ENCODE results near the gene ATOSB.

ATOSB gene

GRCh38 chr9:35108946-35109575 lies 6.6 kb downstream of the ATOSB start:
- TF ChIP-seq YY1 (IDR thresholded peaks at IDR 0.05; ENCODE audit: low read depth) (no peak), CEBPB (IDR thresholded peaks at IDR 0.05) (no peak), TEAD4 (IDR thresholded peaks at IDR 0.05) (no peak), EGR1 (IDR thresholded peaks at IDR 0.05) (no peak), TCF12 (IDR thresholded peaks at IDR 0.05; ENCODE audit: low read depth) (no peak), RAD21 (IDR thresholded peaks at IDR 0.05; ENCODE audit: low read depth) (no peak), CREB1 (IDR thresholded peaks at IDR 0.05; ENCODE audit: low read depth) (no peak), USF1 (IDR thresholded peaks at IDR 0.05) (no peak), TAF1 (IDR thresholded peaks at IDR 0.05; ENCODE audit: low read depth) (no peak), FOXM1 (IDR thresholded peaks at IDR 0.05; ENCODE audit: borderline replicate concordance, low read depth) (no peak), MAX (IDR thresholded peaks at IDR 0.05) (no peak)
- TF ChIP-seq, protein P1, sequence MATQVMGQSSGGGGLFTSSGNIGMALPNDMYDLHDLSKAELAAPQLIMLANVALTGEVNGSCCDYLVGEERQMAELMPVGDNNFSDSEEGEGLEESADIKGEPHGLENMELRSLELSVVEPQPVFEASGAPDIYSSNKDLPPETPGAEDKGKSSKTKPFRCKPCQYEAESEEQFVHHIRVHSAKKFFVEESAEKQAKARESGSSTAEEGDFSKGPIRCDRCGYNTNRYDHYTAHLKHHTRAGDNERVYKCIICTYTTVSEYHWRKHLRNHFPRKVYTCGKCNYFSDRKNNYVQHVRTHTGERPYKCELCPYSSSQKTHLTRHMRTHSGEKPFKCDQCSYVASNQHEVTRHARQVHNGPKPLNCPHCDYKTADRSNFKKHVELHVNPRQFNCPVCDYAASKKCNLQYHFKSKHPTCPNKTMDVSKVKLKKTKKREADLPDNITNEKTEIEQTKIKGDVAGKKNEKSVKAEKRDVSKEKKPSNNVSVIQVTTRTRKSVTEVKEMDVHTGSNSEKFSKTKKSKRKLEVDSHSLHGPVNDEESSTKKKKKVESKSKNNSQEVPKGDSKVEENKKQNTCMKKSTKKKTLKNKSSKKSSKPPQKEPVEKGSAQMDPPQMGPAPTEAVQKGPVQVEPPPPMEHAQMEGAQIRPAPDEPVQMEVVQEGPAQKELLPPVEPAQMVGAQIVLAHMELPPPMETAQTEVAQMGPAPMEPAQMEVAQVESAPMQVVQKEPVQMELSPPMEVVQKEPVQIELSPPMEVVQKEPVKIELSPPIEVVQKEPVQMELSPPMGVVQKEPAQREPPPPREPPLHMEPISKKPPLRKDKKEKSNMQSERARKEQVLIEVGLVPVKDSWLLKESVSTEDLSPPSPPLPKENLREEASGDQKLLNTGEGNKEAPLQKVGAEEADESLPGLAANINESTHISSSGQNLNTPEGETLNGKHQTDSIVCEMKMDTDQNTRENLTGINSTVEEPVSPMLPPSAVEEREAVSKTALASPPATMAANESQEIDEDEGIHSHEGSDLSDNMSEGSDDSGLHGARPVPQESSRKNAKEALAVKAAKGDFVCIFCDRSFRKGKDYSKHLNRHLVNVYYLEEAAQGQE (IDR thresholded peaks at IDR 0.05; ENCODE audit: low read depth) = no peak

DNA sequence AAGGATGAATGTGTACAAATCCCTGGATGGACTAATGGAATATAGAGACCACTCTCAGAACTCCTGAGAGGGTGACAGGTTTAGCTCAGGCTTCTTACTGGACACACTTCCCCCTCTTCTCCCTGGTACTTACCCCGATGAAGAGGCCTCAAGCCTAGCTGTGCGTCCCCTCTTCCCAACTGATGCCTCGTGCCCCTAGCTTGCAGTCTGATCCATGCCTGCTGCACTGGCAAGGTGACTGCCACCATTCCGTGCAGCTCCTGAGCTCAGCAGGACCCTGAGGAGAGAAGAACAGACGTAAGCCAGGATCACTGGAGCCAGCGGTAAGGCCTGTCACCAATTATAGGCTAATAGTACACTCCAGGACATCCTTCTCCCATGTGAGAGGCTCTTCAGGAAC lies 7.2 kb downstream of the ATOSB start:
- TF ChIP-seq CREB1 (IDR thresholded peaks at IDR 0.05; ENCODE audit: low read depth) = no peak
- TF ChIP-seq TAF1 (IDR thresholded peaks at IDR 0.05; ENCODE audit: low read depth) = no peak
- TF ChIP-seq TCF12 (IDR thresholded peaks at IDR 0.05; ENCODE audit: low read depth) = no peak
- no peak for TF ChIP-seq YY1 (IDR thresholded peaks at IDR 0.05; ENCODE audit: low read depth)
- no peak for TF ChIP-seq RAD21 (IDR thresholded peaks at IDR 0.05; ENCODE audit: low read depth)
- no peak for TF ChIP-seq EGR1 (IDR thresholded peaks at IDR 0.05)
- no peak for TF ChIP-seq FOXM1 (IDR thresholded peaks at IDR 0.05; ENCODE audit: borderline replicate concordance, low read depth)
- TF ChIP-seq, protein P1 (IDR thresholded peaks at IDR 0.05; ENCODE audit: low read depth) = no peak
- no peak for TF ChIP-seq CEBPB (IDR thresholded peaks at IDR 0.05)
- no peak for TF ChIP-seq NFIC (IDR thresholded peaks at IDR 0.05)
- TF ChIP-seq MAX (IDR thresholded peaks at IDR 0.05) = no peak
- TF ChIP-seq ZBTB7A (IDR thresholded peaks at IDR 0.05; ENCODE audit: low read depth) = no peak
- no peak for TF ChIP-seq EP300 (IDR thresholded peaks at IDR 0.05; ENCODE audit: borderline replicate concordance)

DNA sequence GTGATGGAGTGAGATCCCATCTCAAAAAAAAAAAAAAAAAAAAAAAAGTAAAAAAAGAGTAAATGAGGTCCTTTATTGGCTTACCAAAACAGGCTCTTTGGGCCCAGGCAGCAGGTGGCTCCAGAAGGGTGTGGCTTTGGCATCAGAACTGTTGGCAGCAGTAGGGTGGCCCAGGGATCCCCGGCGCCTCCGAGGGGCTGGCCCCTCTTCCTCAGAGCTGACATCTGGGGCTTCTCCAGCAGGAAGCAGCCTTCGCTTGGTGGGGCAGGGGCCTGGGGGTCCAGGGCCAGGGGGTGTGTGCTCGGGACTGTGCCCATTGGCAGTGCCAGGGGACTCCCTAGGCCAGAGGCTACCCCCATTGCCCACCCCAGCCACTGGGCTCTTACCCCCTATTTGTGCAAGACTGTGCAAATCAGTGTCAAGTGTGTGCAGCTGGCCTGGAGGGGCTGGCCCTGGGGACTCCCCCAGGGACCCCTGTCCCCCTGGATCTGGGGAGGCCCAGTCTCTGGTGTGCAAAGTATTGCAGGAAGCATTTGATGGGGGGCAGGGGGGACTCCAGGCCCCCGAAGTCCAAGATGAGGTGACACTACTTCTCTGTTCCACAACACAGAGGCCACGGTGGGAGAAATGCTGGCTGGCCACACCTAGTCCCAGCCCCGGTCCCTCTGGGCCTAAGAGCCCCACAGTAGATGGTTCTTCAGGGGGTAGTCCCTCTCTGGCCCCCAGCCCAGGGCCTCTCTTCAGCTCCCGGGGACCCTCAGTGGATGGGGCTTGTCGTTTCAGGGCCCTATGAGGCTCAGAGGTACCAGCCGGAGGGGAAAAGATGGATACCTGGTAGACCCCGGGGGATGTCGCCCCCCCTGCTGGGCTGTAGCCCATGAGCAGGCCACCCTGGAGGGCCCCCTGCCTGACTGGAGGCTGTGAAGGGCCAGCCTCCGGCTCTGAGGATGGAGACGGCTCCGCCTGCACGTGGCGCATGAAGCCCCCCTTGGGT lies 8.1 kb downstream of the ATOSB start:
- TF ChIP-seq YY1 (IDR thresholded peaks at IDR 0.05; ENCODE audit: low read depth) (no peak), USF1 (IDR thresholded peaks at IDR 0.05) (no peak), TEAD4 (IDR thresholded peaks at IDR 0.05) (no peak)

- TF ChIP-seq TEAD4 (IDR thresholded peaks at IDR 0.05) (no peak), YY1 (IDR thresholded peaks at IDR 0.05; ENCODE audit: low read depth) (no peak), MAX (IDR thresholded peaks at IDR 0.05) (no peak)
Observed at GRCh38 chr9:35106343-35106730, 9.3 kb downstream of the ATOSB start.

DNA sequence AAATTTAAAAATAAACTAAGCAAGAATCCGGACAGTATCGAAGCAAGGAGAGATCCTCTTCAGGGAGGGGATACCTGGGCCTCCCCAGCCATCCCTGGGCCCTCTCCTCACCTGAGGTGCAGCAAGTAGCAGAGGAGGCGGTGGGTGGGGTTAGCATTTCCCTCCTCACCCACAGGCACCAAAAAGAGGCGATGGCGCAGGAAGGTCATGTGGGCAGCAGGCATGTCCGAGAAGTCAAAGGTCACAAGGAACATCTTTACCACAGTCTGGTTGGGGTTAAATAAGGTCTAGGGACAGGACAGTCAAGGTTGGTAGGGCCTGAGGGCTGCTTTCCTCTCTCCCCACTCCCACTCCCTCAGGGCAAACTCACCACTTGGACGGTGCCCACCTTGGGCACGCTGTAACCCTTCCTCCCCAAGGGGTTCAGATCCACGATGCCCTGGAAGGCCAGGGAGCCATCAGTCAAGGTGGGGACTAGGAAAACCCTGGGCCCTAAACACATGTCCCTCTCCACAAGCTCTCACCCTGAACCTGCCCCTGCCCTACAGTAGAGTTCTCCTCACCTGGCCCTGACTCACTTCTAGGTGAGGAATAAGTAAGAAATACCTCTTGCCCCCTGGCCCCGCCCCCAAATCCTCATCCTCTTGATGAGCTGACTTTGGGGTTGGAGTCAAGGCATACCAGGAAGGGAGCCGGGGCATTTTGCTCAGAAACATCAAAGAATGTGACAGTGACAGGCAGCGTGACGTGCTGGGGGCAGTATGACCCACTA lies 9.9 kb downstream of the ATOSB start:
- TF ChIP-seq, protein P1 (IDR thresholded peaks at IDR 0.05; ENCODE audit: low read depth) = no peak
- TF ChIP-seq TEAD4 (IDR thresholded peaks at IDR 0.05) (no peak), FOXM1 (IDR thresholded peaks at IDR 0.05; ENCODE audit: borderline replicate concordance, low read depth) (no peak), EGR1 (IDR thresholded peaks at IDR 0.05) (no peak), RAD21 (IDR thresholded peaks at IDR 0.05; ENCODE audit: low read depth) (no peak), USF1 (IDR thresholded peaks at IDR 0.05) (no peak), CREB1 (IDR thresholded peaks at IDR 0.05; ENCODE audit: low read depth) (no peak), CEBPB (IDR thresholded peaks at IDR 0.05) (no peak), YY1 (IDR thresholded peaks at IDR 0.05; ENCODE audit: low read depth) (no peak), ZBTB7A (IDR thresholded peaks at IDR 0.05; ENCODE audit: low read depth) (no peak), EP300 (IDR thresholded peaks at IDR 0.05; ENCODE audit: borderline replicate concordance) (no peak), MAX (IDR thresholded peaks at IDR 0.05) (no peak), TAF1 (IDR thresholded peaks at IDR 0.05; ENCODE audit: low read depth) (no peak), TCF12 (IDR thresholded peaks at IDR 0.05; ENCODE audit: low read depth) (no peak), NFIC (IDR thresholded peaks at IDR 0.05) (no peak)

All from Ishikawa (cell line).